K562 (cell line): Measurements from ENCODE around the gene PIK3R2. TPM values are rescaled to one million over a fixed set of nuclear protein-coding genes. Genes with fewer than 3 reads are reported as not detected.

Source experiments
- ATAC-seq: fragments of 200-7000 bp; cut with Tn5 transposase; 3 replicates; pipeline ENCODE4 v1.9.1; 2020; ENCODE audit warnings: moderate library complexity
- BruUV-seq: library from RNA; stranded (reverse); fragments of 400-500 nt; replicated peaks from 2 replicates; lab custom pipeline; 2021; lab: Mats Ljungman, UMichigan
- CTCF ChIA-PET: fragments of 300-600 bp; formaldehyde crosslinking; extraction: SDS; loops from one replicate; lab custom pipeline; 2021; ENCODE audit warnings: low intra/inter-chr PET ratio; lab: Yijun Ruan, JAX
- POLR2A ChIA-PET: fragments of 300-600, 350-650 bp; sonication (Branson Sonifier 250); formaldehyde crosslinking; extraction: SDS; loops from one replicate; lab custom pipeline; 2021; ENCODE audit warnings: antibody characterized with exemption, inconsistent platforms; lab: Yijun Ruan, JAX
- DNase-seq, 4 experiments: peaks; one replicate each; pipeline versions ENCODE4 v3.0.0 to v3.0.0-alpha.2; 2011 to 2018; ENCODE audit warnings: low spot score in 3 of 4, mixed read lengths in 3 of 4; ENCODE audit errors: extremely low read depth in 1 of 4
- FAIRE-seq: peaks from 2 replicates; lab custom pipeline; 2011; peaks lifted over from hg19 to GRCh38; lab: Jason Lieb, UNC
- H2AFZ ChIP-seq: 2 replicates; pipeline ENCODE4 v1.6.0; 2011; ENCODE audit warnings: low read depth, low read length, control low read depth, inconsistent platforms
- H3K27ac ChIP-seq: fragments of 200-600 bp; 3 replicates; pipeline ENCODE4 v1.8.0; 2011; ENCODE audit warnings: low read depth, mild to moderate bottlenecking, control low read depth, inconsistent platforms, low read length, moderate library complexity, mixed read lengths; ENCODE audit errors: extremely low read depth
- H3K27me3 ChIP-seq, 2 experiments: fragments of 300-600 bp in 1 of 2; 2 replicates in 1 of 2; 3 replicates in 1 of 2; pipeline versions ENCODE4 v1.6.0 to v1.8.0; 2011; ENCODE audit warnings: inconsistent platforms in 2 of 2, low read length in 2 of 2, mild to moderate bottlenecking in 1 of 2, mixed read lengths in 1 of 2, moderate library complexity in 1 of 2; ENCODE audit not compliant: control insufficient read depth in 2 of 2, insufficient read depth in 2 of 2
- H3K36me3 ChIP-seq: fragments of 300-600 bp; 3 replicates; pipeline ENCODE4 v1.8.0; 2011; ENCODE audit warnings: mild to moderate bottlenecking, low read length, inconsistent platforms; ENCODE audit not compliant: control insufficient read depth, insufficient read depth
- H3K4me1 ChIP-seq, 2 experiments: fragments of 200-600 bp in 1 of 2; replicated peaks in 1 of 2; 2 replicates in 1 of 2; 3 replicates in 1 of 2; pipeline versions ENCODE4 v1.5.1 to v1.8.0; 2011; ENCODE audit warnings: inconsistent platforms in 2 of 2, low read length in 2 of 2, mild to moderate bottlenecking in 1 of 2, mixed read lengths in 1 of 2, moderate library complexity in 1 of 2; ENCODE audit not compliant: control insufficient read depth in 2 of 2, insufficient read depth in 2 of 2
- H3K4me2 ChIP-seq: 2 replicates; pipeline ENCODE4 v1.6.1; 2011; ENCODE audit warnings: low read length, control low read depth, inconsistent platforms, mixed read lengths; ENCODE audit not compliant: insufficient read depth
- H3K4me3 ChIP-seq: fragments of 200-600 bp; sonication (generic), shearing (Covaris generic); 2 replicates; pipeline ENCODE4 v1.5.1; 2016; ENCODE audit warnings: control low read depth, inconsistent platforms
- H3K79me2 ChIP-seq: fragments of 200-600 bp; 3 replicates; pipeline ENCODE4 v1.8.0; 2011; ENCODE audit warnings: low read length, inconsistent platforms; ENCODE audit not compliant: control insufficient read depth, insufficient read depth
- H3K9ac ChIP-seq, 2 experiments: 2 replicates each; pipeline versions ENCODE4 v1.6.0 to v1.6.1; 2011; ENCODE audit warnings: low read depth in 2 of 2, low read length in 2 of 2, control low read depth in 1 of 2, inconsistent platforms in 1 of 2, mild to moderate bottlenecking in 1 of 2, mixed read lengths in 1 of 2; ENCODE audit not compliant: insufficient read depth in 1 of 2
- H3K9me1 ChIP-seq: one replicate; pipeline ENCODE4 v1.6.0; 2011; ENCODE audit warnings: inconsistent platforms, mild to moderate bottlenecking, low read length, moderate library complexity; ENCODE audit not compliant: control insufficient read depth, insufficient read depth
- H3K9me3 ChIP-seq: replicated peaks from 2 replicates; pipeline ENCODE4 v1.5.1; 2011; ENCODE audit warnings: low read depth, low read length, inconsistent platforms; ENCODE audit not compliant: control insufficient read depth, insufficient read depth
- H4K20me1 ChIP-seq: replicated peaks from 2 replicates; pipeline ENCODE4 v1.6.1; 2011; ENCODE audit warnings: low read length, inconsistent platforms, mixed read lengths; ENCODE audit not compliant: control insufficient read depth, insufficient read depth
- C11orf30 ChIP-seq: fragments of 450-650 bp; IDR thresholded peaks from 2 replicates; pipeline ENCODE4 v1.6.1; 2016; ENCODE audit warnings: low read depth, mild to moderate bottlenecking
- CBX5 ChIP-seq: IDR thresholded peaks from 2 replicates; pipeline ENCODE4 v1.6.1; 2014; ENCODE audit warnings: low read depth, borderline replicate concordance
- CEBPG ChIP-seq, 3 experiments: fragments of 200-800 bp in 1 of 3; sonication (Bioruptor generic) in 1 of 3; sonication (generic) in 1 of 3; formaldehyde crosslinking in 1 of 3; IDR thresholded peaks in 2 of 3; conservative IDR thresholded peaks in 1 of 3; 2 replicates each; pipeline versions ENCODE4 v1.6.1 to v1.8.0; 2016 to 2022; ENCODE audit warnings: missing compliant biosample characterization in 2 of 3, missing genetic modification characterization in 2 of 3, mild to moderate bottlenecking in 1 of 3, missing genetic modification reagents in 1 of 3
- FOXA1 ChIP-seq: fragments of 450-650 bp; IDR thresholded peaks from 2 replicates; pipeline ENCODE4 v1.6.1; 2016; ENCODE audit warnings: mild to moderate bottlenecking, borderline replicate concordance
- HDAC2 ChIP-seq: fragments of 450-650 bp; IDR thresholded peaks from 2 replicates; pipeline ENCODE4 v1.6.1; 2016; ENCODE audit warnings: mild to moderate bottlenecking
- MCM2 ChIP-seq: fragments of 450-650 bp; IDR thresholded peaks from 2 replicates; pipeline ENCODE4 v1.6.1; 2017; ENCODE audit warnings: low read depth, mild to moderate bottlenecking
- NFIX ChIP-seq: fragments of 250-450 bp; sonication (Bioruptor Pico); IDR thresholded peaks from 2 replicates; pipeline ENCODE4 v1.4.0; 2020; ENCODE audit warnings: low read depth, mild to moderate bottlenecking, moderate library complexity
- PHF8 ChIP-seq: fragments of 200-600 bp; sonication (generic); IDR thresholded peaks from 2 replicates; pipeline ENCODE4 v1.6.1; 2012; ENCODE audit warnings: mixed run types, mild to moderate bottlenecking, inconsistent platforms, low read length, moderate library complexity, borderline replicate concordance
- POLR2B ChIP-seq: fragments of 450-650 bp; IDR thresholded peaks from 2 replicates; pipeline ENCODE4 v1.6.1; 2018; ENCODE audit warnings: low read depth; ENCODE audit not compliant: partially characterized antibody
- TAF15 ChIP-seq: fragments of 200-400 bp; formaldehyde crosslinking; IDR thresholded peaks from 2 replicates; pipeline ENCODE4 v1.6.1; 2017; ENCODE audit warnings: mild to moderate bottlenecking, low read depth, low read length, moderate library complexity
- TCF3 ChIP-seq: sonication (generic); formaldehyde crosslinking; IDR thresholded peaks from 2 replicates; pipeline ENCODE4 v1.4.0; 2020; ENCODE audit warnings: mild to moderate bottlenecking, missing genetic modification reagents
- TEAD4 ChIP-seq, 2 experiments: sonication (generic) in 1 of 2; formaldehyde crosslinking in 1 of 2; IDR thresholded peaks; 2 replicates each; pipeline versions ENCODE4 v1.6.1 to v1.8.0; 2012 to 2022; ENCODE audit warnings: borderline replicate concordance in 1 of 2, inconsistent platforms in 1 of 2, low read length in 1 of 2, mild to moderate bottlenecking in 1 of 2, missing genetic modification reagents in 1 of 2
- ZFP36 ChIP-seq: fragments of 150-350 bp; IDR thresholded peaks from 2 replicates; pipeline ENCODE4 v1.6.1; 2018; ENCODE audit warnings: low read length, low read depth; ENCODE audit not compliant: partially characterized antibody
- ZNF384 ChIP-seq: IDR thresholded peaks from 2 replicates; pipeline ENCODE4 v1.6.1; 2012; ENCODE audit warnings: low read depth, low read length, improper control_type of control experiment
- ZZZ3 ChIP-seq: fragments of 450-650 bp; IDR thresholded peaks from 2 replicates; pipeline ENCODE4 v1.6.1; 2016; ENCODE audit warnings: antibody characterized with exemption, mild to moderate bottlenecking, moderate library complexity
- WGBS: fragments of 100-300 bp; shearing (Covaris generic); methylation state at CpG from one replicate; pipeline ENCODE4 v1.1.6; 2016; ENCODE audit warnings: low coverage, mixed read lengths; ENCODE audit not compliant: insufficient coverage; ENCODE audit errors: missing lambda C conversion rate; 5-methylcytosine and 5-hydroxymethylcytosine counted together
- in situ Hi-C: fragments of 300-500 bp; cut with MboI; formaldehyde crosslinking; loops from 4 replicates; pipeline ENCODE4 v1.15.0; 2018; ENCODE audit warnings: inconsistent platforms, mixed read lengths
- intact Hi-C: fragments of 100-400 bp; cut with micrococcal nuclease; formaldehyde crosslinking; loops from 2 replicates; pipeline ENCODE4 v1.14.2; 2022
- polyA plus RNA-seq, 8 experiments: library from polyadenylated mRNA; depleted of rRNA in 4 of 8; stranded (reverse) in 5 of 8; unstranded in 3 of 8; fragments of >200 nt; fragmentation: Nextera tagmentation in 2 of 8; fragmentation: Illumina TruSeq in 1 of 8; extraction: Ambion mirVana in 2 of 8; extraction: Trizol in 1 of 8; gene quantifications; 2 replicates each; pipeline versions ENCODE4 v1.2.1 to v1.2.3, GENCODE V29; 2011 to 2014; ENCODE audit warnings: inconsistent platforms in 1 of 8, missing spikeins in 1 of 8
- total RNA-seq, 7 experiments: library from RNA; depleted of rRNA in 6 of 7; stranded (reverse); fragments of >200 nt in 6 of 7; fragmentation: Illumina TruSeq in 2 of 7; extraction: Trizol in 2 of 7; gene quantifications; 2 replicates each; pipeline versions ENCODE4 v1.2.1 to v1.2.3, GENCODE V29; 2011 to 2021; ENCODE audit warnings: low replicate concordance in 1 of 7
- TF ChIP-seq, protein P1 (sequence below): fragments of 450-650 bp; IDR thresholded peaks from 2 replicates; pipeline ENCODE4 v1.6.1; 2016
- TF ChIP-seq, protein P2 (sequence below): fragments of 250-450 bp; sonication (Bioruptor Pico); IDR thresholded peaks from 2 replicates; pipeline ENCODE4 v1.4.0; 2020
- TF ChIP-seq, protein P3 (sequence below): fragments of 250-450 bp; sonication (Bioruptor Pico); IDR thresholded peaks from 2 replicates; pipeline ENCODE4 v1.9.0; 2021; ENCODE audit warnings: mild to moderate bottlenecking
- TF ChIP-seq, protein P4 (sequence below), 2 experiments: fragments of 450-650 bp; conservative IDR thresholded peaks; 2 replicates each; pipeline ENCODE4 v1.6.1; 2017; ENCODE audit warnings: mild to moderate bottlenecking in 2 of 2, moderate library complexity in 2 of 2

The PIK3R2 gene
- total and polyA plus RNA-seq, 9 of the 15 experiments (the other 6 are each of a cell fraction or from before 2014, with no cell fraction given): 0.39 to 37.9 (median 5.3) TPM

DNA sequence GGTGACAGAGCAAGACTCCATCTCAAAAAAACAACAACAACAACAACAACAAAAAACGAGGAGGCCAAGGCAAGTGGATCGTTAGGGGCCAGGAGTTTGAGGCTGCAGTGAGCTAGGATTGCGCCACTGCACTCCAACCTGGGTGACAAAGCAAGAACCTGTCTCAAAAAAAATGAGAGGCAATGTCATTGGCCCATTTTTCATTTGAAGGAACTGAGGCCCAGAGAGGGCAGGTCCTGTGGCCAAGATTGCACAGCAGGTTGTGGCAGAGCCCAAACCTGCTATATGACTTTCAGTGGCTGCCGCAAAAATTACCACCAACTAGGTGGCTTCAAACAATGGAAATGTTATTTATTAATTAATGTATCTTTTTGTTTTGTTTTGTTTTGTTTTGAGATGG, 5.5 kb downstream of the PIK3R2 start:
- CTCF ChIA-PET: no interaction called here
- H2AFZ ChIP-seq: no peak overlapping the region
- H3K27ac ChIP-seq: no peak overlapping the region
- intact Hi-C loops: loop anchor here (1.0 to 10.0 kb wide), 3 partner anchors 45 to 214 kb away; no protein-coding TSS in a partner anchor
- no peaks in the 10 kb centered on the region for H3K9me3 ChIP-seq
- DNase-seq: no peak
- peaks cover 23% of the 10 kb centered on the region for H4K20me1 ChIP-seq
- BruUV-seq: no TSS peak
- no peak overlapping the region for H3K9ac ChIP-seq
- in situ Hi-C loops: no loop called here
- peaks cover 62% of the 10 kb centered on the region for H3K79me2 ChIP-seq
- FAIRE-seq: no peak
- no peak overlapping the region for H3K4me2 ChIP-seq
- no peak for ATAC-seq
- POLR2A ChIA-PET: interaction anchor here (0.9 kb wide), 1 partner anchor 33 kb away, joined by 3 read pairs; no protein-coding TSS in a partner anchor
- WGBS: 72% methylated on average over 4 of the region's 4 CpGs
- peaks cover 62% of the 10 kb centered on the region; the same call in 2 of the 3 replicates for H3K36me3 ChIP-seq
- H3K9me1 ChIP-seq: peaks cover 3% of the 10 kb centered on the region
- no peaks in the 10 kb centered on the region for H3K27me3 ChIP-seq
- no peak overlapping the region for H3K4me3 ChIP-seq
- H3K4me1 ChIP-seq: peaks cover 42 to 75% of the 10 kb centered on the region in 2 experiments
- TF ChIP-seq C11orf30 (no peak), CBX5 (no peak), CEBPG (CRISPR knock-in tag; IDR thresholded peaks at IDR 0.05) (no peak), CEBPG (tag; conservative IDR thresholded peaks at IDR 0.05 in 1 of 2, IDR thresholded peaks at IDR 0.05 in 1 of 2) (no peak), TEAD4 (IDR thresholded peaks at IDR 0.05; ENCODE audit: low read length) (no peak), TEAD4 (CRISPR knock-in tag; IDR thresholded peaks at IDR 0.05; ENCODE audit: borderline replicate concordance) (no peak), HDAC2 (0 out of 2 replicates have a peak, but pooled peaks have one; percentile 69), ZNF384 (0 out of 2 replicates have a peak, but pooled peaks have one; percentile 19), POLR2B (no peak), NFIX (CRISPR knock-in tag) (no peak), TAF15 (no peak), TCF3 (CRISPR knock-in tag) (no peak), FOXA1 (no peak), ZZZ3 (no peak), PHF8 (no peak), ZFP36 (peak; percentile 90), MCM2 (no peak)
- TF ChIP-seq, protein P1, sequence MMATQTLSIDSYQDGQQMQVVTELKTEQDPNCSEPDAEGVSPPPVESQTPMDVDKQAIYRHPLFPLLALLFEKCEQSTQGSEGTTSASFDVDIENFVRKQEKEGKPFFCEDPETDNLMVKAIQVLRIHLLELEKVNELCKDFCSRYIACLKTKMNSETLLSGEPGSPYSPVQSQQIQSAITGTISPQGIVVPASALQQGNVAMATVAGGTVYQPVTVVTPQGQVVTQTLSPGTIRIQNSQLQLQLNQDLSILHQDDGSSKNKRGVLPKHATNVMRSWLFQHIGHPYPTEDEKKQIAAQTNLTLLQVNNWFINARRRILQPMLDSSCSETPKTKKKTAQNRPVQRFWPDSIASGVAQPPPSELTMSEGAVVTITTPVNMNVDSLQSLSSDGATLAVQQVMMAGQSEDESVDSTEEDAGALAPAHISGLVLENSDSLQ: 0 out of 2 replicates have a peak, but pooled peaks have one; percentile 7
- TF ChIP-seq, protein P2, sequence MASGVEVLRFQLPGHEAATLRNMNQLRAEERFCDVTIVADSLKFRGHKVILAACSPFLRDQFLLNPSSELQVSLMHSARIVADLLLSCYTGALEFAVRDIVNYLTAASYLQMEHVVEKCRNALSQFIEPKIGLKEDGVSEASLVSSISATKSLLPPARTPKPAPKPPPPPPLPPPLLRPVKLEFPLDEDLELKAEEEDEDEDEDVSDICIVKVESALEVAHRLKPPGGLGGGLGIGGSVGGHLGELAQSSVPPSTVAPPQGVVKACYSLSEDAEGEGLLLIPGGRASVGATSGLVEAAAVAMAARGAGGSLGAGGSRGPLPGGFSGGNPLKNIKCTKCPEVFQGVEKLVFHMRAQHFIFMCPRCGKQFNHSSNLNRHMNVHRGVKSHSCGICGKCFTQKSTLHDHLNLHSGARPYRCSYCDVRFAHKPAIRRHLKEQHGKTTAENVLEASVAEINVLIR (CRISPR knock-in tag): no peak
- TF ChIP-seq, protein P3, sequence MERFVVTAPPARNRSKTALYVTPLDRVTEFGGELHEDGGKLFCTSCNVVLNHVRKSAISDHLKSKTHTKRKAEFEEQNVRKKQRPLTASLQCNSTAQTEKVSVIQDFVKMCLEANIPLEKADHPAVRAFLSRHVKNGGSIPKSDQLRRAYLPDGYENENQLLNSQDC (CRISPR knock-in tag): no peak
- TF ChIP-seq, protein P4, sequence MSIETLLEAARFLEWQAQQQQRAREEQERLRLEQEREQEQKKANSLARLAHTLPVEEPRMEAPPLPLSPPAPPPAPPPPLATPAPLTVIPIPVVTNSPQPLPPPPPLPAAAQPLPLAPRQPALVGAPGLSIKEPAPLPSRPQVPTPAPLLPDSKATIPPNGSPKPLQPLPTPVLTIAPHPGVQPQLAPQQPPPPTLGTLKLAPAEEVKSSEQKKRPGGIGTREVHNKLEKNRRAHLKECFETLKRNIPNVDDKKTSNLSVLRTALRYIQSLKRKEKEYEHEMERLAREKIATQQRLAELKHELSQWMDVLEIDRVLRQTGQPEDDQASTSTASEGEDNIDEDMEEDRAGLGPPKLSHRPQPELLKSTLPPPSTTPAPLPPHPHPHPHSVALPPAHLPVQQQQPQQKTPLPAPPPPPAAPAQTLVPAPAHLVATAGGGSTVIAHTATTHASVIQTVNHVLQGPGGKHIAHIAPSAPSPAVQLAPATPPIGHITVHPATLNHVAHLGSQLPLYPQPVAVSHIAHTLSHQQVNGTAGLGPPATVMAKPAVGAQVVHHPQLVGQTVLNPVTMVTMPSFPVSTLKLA (conservative IDR thresholded peaks at IDR 0.05): no peak
